ENCODE measurements around the gene MTMR3.

The MTMR3 gene

GRCh38 chr22:29994943-29995342, 112.0 kb downstream of the MTMR3 start:
- no peak overlapping the region for H3K27ac ChIP-seq
- H2AFZ ChIP-seq (ENCODE audit: low read depth) = no peak overlapping the region
- H3K9ac ChIP-seq = no peak overlapping the region
- H3K4me3 ChIP-seq (IDR thresholded peaks at IDR 0.05; ENCODE audit: insufficient read depth, low read depth, low read length) = no peak overlapping the region
- H4K20me1 ChIP-seq (ENCODE audit: insufficient read depth) = no peaks in the 10 kb centered on the region
- TF ChIP-seq CTCF (conservative IDR thresholded peaks at IDR 0.05; ENCODE audit: low read depth, low read length) = no peak
- H3K4me1 ChIP-seq (ENCODE audit: low read depth, poor library complexity, severe bottlenecking) = no peaks in the 10 kb centered on the region
- no peaks in the 10 kb centered on the region for H3K36me3 ChIP-seq (ENCODE audit: insufficient read depth)
- H3K79me2 ChIP-seq (ENCODE audit: insufficient read depth, low read depth) = no peaks in the 10 kb centered on the region
- H3K4me2 ChIP-seq = no peak overlapping the region
- no peaks in the 10 kb centered on the region for H3K27me3 ChIP-seq (ENCODE audit: insufficient read depth, low read depth)

GRCh38 chr22:29997107-29997506, 114.1 kb downstream of the MTMR3 start:
- Histone ChIP-seq H3K27me3 (ENCODE audit: insufficient read depth, low read depth) (no peaks in the 10 kb centered on the region), H3K27ac (no peak overlapping the region), H3K79me2 (ENCODE audit: insufficient read depth, low read depth) (no peaks in the 10 kb centered on the region), H2AFZ (ENCODE audit: low read depth) (no peak overlapping the region), H3K9ac (no peak overlapping the region), H3K4me2 (no peak overlapping the region), H3K4me3 (IDR thresholded peaks at IDR 0.05; ENCODE audit: insufficient read depth, low read depth, low read length) (no peak overlapping the region), H4K20me1 (ENCODE audit: insufficient read depth) (no peaks in the 10 kb centered on the region), H3K36me3 (ENCODE audit: insufficient read depth) (no peaks in the 10 kb centered on the region), H3K4me1 (ENCODE audit: low read depth, poor library complexity, severe bottlenecking) (no peaks in the 10 kb centered on the region)
- no peak for TF ChIP-seq CTCF (conservative IDR thresholded peaks at IDR 0.05; ENCODE audit: low read depth, low read length)

GRCh38 chr22:29997516-29997915, 114.5 kb downstream of the MTMR3 start:
- no peaks in the 10 kb centered on the region for H3K27me3 ChIP-seq (ENCODE audit: insufficient read depth, low read depth)
- H3K27ac ChIP-seq = no peak overlapping the region
- no peaks in the 10 kb centered on the region for H3K36me3 ChIP-seq (ENCODE audit: insufficient read depth)
- no peak overlapping the region for H3K9ac ChIP-seq
- no peaks in the 10 kb centered on the region for H3K4me1 ChIP-seq (ENCODE audit: low read depth, poor library complexity, severe bottlenecking)
- no peaks in the 10 kb centered on the region for H4K20me1 ChIP-seq (ENCODE audit: insufficient read depth)
- no peaks in the 10 kb centered on the region for H3K79me2 ChIP-seq (ENCODE audit: insufficient read depth, low read depth)
- no peak overlapping the region for H2AFZ ChIP-seq (ENCODE audit: low read depth)
- no peak overlapping the region for H3K4me3 ChIP-seq (IDR thresholded peaks at IDR 0.05; ENCODE audit: insufficient read depth, low read depth, low read length)
- no peak for TF ChIP-seq CTCF (conservative IDR thresholded peaks at IDR 0.05; ENCODE audit: low read depth, low read length)
- no peak overlapping the region for H3K4me2 ChIP-seq

GRCh38 chr22:29998627-29999384, 115.8 kb downstream of the MTMR3 start:
- Histone ChIP-seq H3K27ac (no peak overlapping the region), H3K4me3 (IDR thresholded peaks at IDR 0.05; ENCODE audit: insufficient read depth, low read depth, low read length) (no peak overlapping the region), H2AFZ (ENCODE audit: low read depth) (no peak overlapping the region), H4K20me1 (ENCODE audit: insufficient read depth) (no peaks in the 10 kb centered on the region), H3K4me1 (ENCODE audit: low read depth, poor library complexity, severe bottlenecking) (no peaks in the 10 kb centered on the region), H3K4me2 (no peak overlapping the region), H3K27me3 (ENCODE audit: insufficient read depth, low read depth) (no peaks in the 10 kb centered on the region), H3K9ac (no peak overlapping the region), H3K79me2 (ENCODE audit: insufficient read depth, low read depth) (no peaks in the 10 kb centered on the region), H3K36me3 (ENCODE audit: insufficient read depth) (no peaks in the 10 kb centered on the region)
- no peak for TF ChIP-seq CTCF (conservative IDR thresholded peaks at IDR 0.05; ENCODE audit: low read depth, low read length)
